Measurements from ENCODE around the gene PUS10. TPM values are rescaled to one million over a fixed set of nuclear protein-coding genes. Genes with fewer than 3 reads are reported as not detected.

PUS10 gene
- total and polyA plus RNA-seq, 4 donors = 3.3 to 5.6 (median 4.7) TPM

GRCh38 chr2:60972889-60973656, 45.0 kb downstream of the PUS10 start:
- H3K27ac ChIP-seq (ENCODE audit: low read depth in 1 of 2, low read length in 2 of 2) = no peak overlapping the region
- intact Hi-C loops (cut with DNase I) = no loop called here
- H3K9me3 ChIP-seq (ENCODE audit: control insufficient read depth, low read length) = no peaks in the 10 kb centered on the region
- no peaks in the 10 kb centered on the region for H3K27me3 ChIP-seq (ENCODE audit: control insufficient read depth in 1 of 2, insufficient read depth in 2 of 2, low read length in 1 of 2)
- no peaks in the 10 kb centered on the region for H3K36me3 ChIP-seq (ENCODE audit: control insufficient read depth in 1 of 2, insufficient read depth in 2 of 2, low read length in 1 of 2)
- WGBS, 2 donors = 95 to 96% methylated on average over 32 of the region's 32 CpGs
- no peak for DNase-seq
- no peaks in the 10 kb centered on the region for H3K4me1 ChIP-seq (ENCODE audit: control insufficient read depth in 1 of 2, insufficient read depth in 2 of 2, low read length in 2 of 2)
- ATAC-seq (ENCODE audit: low FRiP score) = no peak
- H3K4me3 ChIP-seq (ENCODE audit: low read length in 2 of 2) = no peak overlapping the region

- Histone ChIP-seq H3K4me3 (ENCODE audit: low read length in 2 of 2) (no peak overlapping the region), H3K9me3 (ENCODE audit: control insufficient read depth, low read length) (no peaks in the 10 kb centered on the region), H3K27ac (ENCODE audit: low read depth in 1 of 2, low read length in 2 of 2) (no peak overlapping the region), H3K27me3 (ENCODE audit: control insufficient read depth in 1 of 2, insufficient read depth in 2 of 2, low read length in 1 of 2) (no peaks in the 10 kb centered on the region), H3K4me1 (ENCODE audit: control insufficient read depth in 1 of 2, insufficient read depth in 2 of 2, low read length in 2 of 2) (no peaks in the 10 kb centered on the region), H3K36me3 (ENCODE audit: control insufficient read depth in 1 of 2, insufficient read depth in 2 of 2, low read length in 1 of 2) (peaks cover 0 to 3% of the 10 kb centered on the region in 2 donors)
- 73 to 74% methylated on average over 1 of the region's 1 CpG for WGBS, 2 donors
- DNase-seq (no peak), ATAC-seq (ENCODE audit: low FRiP score) (no peak)
- intact Hi-C loops (cut with DNase I) = no loop called here
Measured at GRCh38 chr2:60966507-60967405, 51.3 kb downstream of the PUS10 start.

- Histone ChIP-seq H3K27ac (ENCODE audit: low read depth in 1 of 2, low read length in 2 of 2) (no peak overlapping the region), H3K36me3 (ENCODE audit: control insufficient read depth in 1 of 2, insufficient read depth in 2 of 2, low read length in 1 of 2) (peaks cover 0 to 3% of the 10 kb centered on the region in 2 donors), H3K4me3 (ENCODE audit: low read length in 2 of 2) (no peak overlapping the region), H3K9me3 (ENCODE audit: control insufficient read depth, low read length) (no peaks in the 10 kb centered on the region), H3K4me1 (ENCODE audit: control insufficient read depth in 1 of 2, insufficient read depth in 2 of 2, low read length in 2 of 2) (no peaks in the 10 kb centered on the region), H3K27me3 (ENCODE audit: control insufficient read depth in 1 of 2, insufficient read depth in 2 of 2, low read length in 1 of 2) (no peaks in the 10 kb centered on the region)
- intact Hi-C loops (cut with DNase I) = no loop called here
- ATAC-seq (ENCODE audit: low FRiP score) (no peak), DNase-seq (no peak)
Measured at GRCh38 chr2:60965499-60965785, 52.6 kb downstream of the PUS10 start.

DNA sequence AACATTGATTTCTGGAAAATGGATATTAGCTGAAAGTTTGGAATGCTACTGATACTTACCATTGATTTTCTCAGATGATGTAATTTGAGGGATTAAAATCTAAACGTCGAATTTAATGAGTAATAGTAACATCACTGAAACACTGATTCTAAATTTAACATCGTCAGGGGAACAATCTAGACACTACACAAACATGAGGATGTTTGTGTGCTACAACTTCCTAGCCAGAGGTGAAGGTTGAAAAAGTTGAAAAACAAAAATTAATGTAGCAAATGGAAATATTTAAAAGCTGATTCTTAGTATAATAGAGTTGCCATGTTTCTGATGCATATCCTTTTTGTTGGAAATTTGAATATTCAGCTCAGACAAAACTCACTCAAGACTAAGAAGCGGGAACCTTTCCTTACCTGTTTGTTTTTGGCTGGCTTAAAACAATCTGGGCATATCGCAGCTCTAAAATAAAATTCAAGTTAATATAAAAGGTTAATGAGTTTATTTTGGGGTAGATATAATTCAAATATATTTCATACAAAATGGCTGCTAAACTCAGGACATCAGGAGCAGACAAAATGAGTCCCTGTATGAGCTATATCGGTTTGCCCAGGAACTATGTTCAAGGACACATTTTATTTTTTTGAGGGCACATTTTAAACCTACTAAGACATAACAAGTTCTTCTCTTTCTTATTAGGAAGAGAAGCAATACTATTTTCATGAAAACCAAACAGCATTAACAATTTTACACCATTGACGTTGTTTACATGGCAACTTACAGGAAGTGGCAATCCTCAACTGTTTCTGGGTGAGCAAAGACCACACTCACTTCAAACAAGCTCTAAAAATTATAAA, 53.2 kb downstream of the PUS10 start:
- Histone ChIP-seq H3K4me1 (ENCODE audit: control insufficient read depth in 1 of 2, insufficient read depth in 2 of 2, low read length in 2 of 2) (no peaks in the 10 kb centered on the region), H3K27me3 (ENCODE audit: control insufficient read depth in 1 of 2, insufficient read depth in 2 of 2, low read length in 1 of 2) (no peaks in the 10 kb centered on the region), H3K36me3 (ENCODE audit: control insufficient read depth in 1 of 2, insufficient read depth in 2 of 2, low read length in 1 of 2) (peaks cover 0 to 3% of the 10 kb centered on the region in 2 donors), H3K27ac (ENCODE audit: low read depth in 1 of 2, low read length in 2 of 2) (no peak overlapping the region), H3K4me3 (ENCODE audit: low read length in 2 of 2) (no peak overlapping the region), H3K9me3 (ENCODE audit: control insufficient read depth, low read length) (no peaks in the 10 kb centered on the region)
- intact Hi-C loops (cut with DNase I) = no loop called here
- ATAC-seq (ENCODE audit: low FRiP score) = no peak
- 77 to 81% methylated on average over 7 of the region's 7 CpGs for WGBS, 2 donors
- DNase-seq = no peak

DNA sequence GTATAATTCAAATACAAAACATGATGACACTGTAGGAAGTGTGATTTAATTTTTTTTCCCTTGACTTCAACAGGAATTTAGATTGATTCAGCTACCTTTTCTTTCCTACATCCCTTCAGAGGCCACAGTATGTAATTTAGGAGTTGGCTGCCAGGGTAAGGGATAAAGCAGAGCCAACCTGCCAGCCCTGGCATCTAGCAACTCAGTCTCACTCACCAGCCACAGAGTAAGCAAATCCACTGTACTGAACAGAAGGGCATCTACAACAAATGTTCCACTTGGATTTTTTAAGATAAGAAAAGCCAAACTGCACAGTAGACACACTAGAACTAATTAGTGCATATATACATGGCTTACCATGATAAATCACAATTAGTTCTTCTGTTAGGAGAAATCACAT, 54.9 kb downstream of the PUS10 start:
- Histone ChIP-seq H3K36me3 (ENCODE audit: control insufficient read depth in 1 of 2, insufficient read depth in 2 of 2, low read length in 1 of 2) (peaks cover 0 to 3% of the 10 kb centered on the region in 2 donors), H3K27ac (ENCODE audit: low read depth in 1 of 2, low read length in 2 of 2) (no peak overlapping the region), H3K9me3 (ENCODE audit: control insufficient read depth, low read length) (no peaks in the 10 kb centered on the region), H3K4me3 (ENCODE audit: low read length in 2 of 2) (no peak overlapping the region), H3K4me1 (ENCODE audit: control insufficient read depth in 1 of 2, insufficient read depth in 2 of 2, low read length in 2 of 2) (no peaks in the 10 kb centered on the region), H3K27me3 (ENCODE audit: control insufficient read depth in 1 of 2, insufficient read depth in 2 of 2, low read length in 1 of 2) (no peaks in the 10 kb centered on the region)
- ATAC-seq (ENCODE audit: low FRiP score) (no peak), DNase-seq (no peak)
- intact Hi-C loops (cut with DNase I) = no loop called here

- H3K27me3 ChIP-seq (ENCODE audit: control insufficient read depth in 1 of 2, insufficient read depth in 2 of 2, low read length in 1 of 2) = no peaks in the 10 kb centered on the region
- 86 to 90% methylated on average over 2 of the region's 2 CpGs for WGBS, 2 donors
- intact Hi-C loops (cut with DNase I) = no loop called here
- H3K4me1 ChIP-seq (ENCODE audit: control insufficient read depth in 1 of 2, insufficient read depth in 2 of 2, low read length in 2 of 2) = no peaks in the 10 kb centered on the region
- peaks cover 0 to 3% of the 10 kb centered on the region in 2 donors for H3K36me3 ChIP-seq (ENCODE audit: control insufficient read depth in 1 of 2, insufficient read depth in 2 of 2, low read length in 1 of 2)
- H3K27ac ChIP-seq (ENCODE audit: low read depth in 1 of 2, low read length in 2 of 2) = no peak overlapping the region
- H3K9me3 ChIP-seq (ENCODE audit: control insufficient read depth, low read length) = no peaks in the 10 kb centered on the region
- ATAC-seq (ENCODE audit: low FRiP score) (no peak), DNase-seq (no peak)
- no peak overlapping the region for H3K4me3 ChIP-seq (ENCODE audit: low read length in 2 of 2)
Measured at GRCh38 chr2:60962528-60962927, 55.5 kb downstream of the PUS10 start.

GRCh38 chr2:60961457-60961856, 56.6 kb downstream of the PUS10 start:
- no peaks in the 10 kb centered on the region for H3K27me3 ChIP-seq (ENCODE audit: control insufficient read depth in 1 of 2, insufficient read depth in 2 of 2, low read length in 1 of 2)
- no peak overlapping the region for H3K27ac ChIP-seq (ENCODE audit: low read depth in 1 of 2, low read length in 2 of 2)
- no peaks in the 10 kb centered on the region for H3K9me3 ChIP-seq (ENCODE audit: control insufficient read depth, low read length)
- H3K36me3 ChIP-seq (ENCODE audit: control insufficient read depth in 1 of 2, insufficient read depth in 2 of 2, low read length in 1 of 2) = peaks cover 0 to 3% of the 10 kb centered on the region in 2 donors
- H3K4me3 ChIP-seq (ENCODE audit: low read length in 2 of 2) = no peak overlapping the region
- ATAC-seq (ENCODE audit: low FRiP score) (no peak), DNase-seq (no peak)
- WGBS, 2 donors = 90% methylated on average over 4 of the region's 4 CpGs
- no peaks in the 10 kb centered on the region for H3K4me1 ChIP-seq (ENCODE audit: control insufficient read depth in 1 of 2, insufficient read depth in 2 of 2, low read length in 2 of 2)
- intact Hi-C loops (cut with DNase I) = no loop called here

GRCh38 chr2:60960706-60961105, 57.3 kb downstream of the PUS10 start:
- WGBS, 2 donors = 96 to 97% methylated on average over 1 of the region's 1 CpG
- intact Hi-C loops (cut with DNase I) = no loop called here
- no peak for DNase-seq
- Histone ChIP-seq H3K9me3 (ENCODE audit: control insufficient read depth, low read length) (no peaks in the 10 kb centered on the region), H3K27ac (ENCODE audit: low read depth in 1 of 2, low read length in 2 of 2) (no peak overlapping the region), H3K4me1 (ENCODE audit: control insufficient read depth in 1 of 2, insufficient read depth in 2 of 2, low read length in 2 of 2) (no peaks in the 10 kb centered on the region), H3K36me3 (ENCODE audit: control insufficient read depth in 1 of 2, insufficient read depth in 2 of 2, low read length in 1 of 2) (peaks cover 0 to 3% of the 10 kb centered on the region in 2 donors), H3K27me3 (ENCODE audit: control insufficient read depth in 1 of 2, insufficient read depth in 2 of 2, low read length in 1 of 2) (no peaks in the 10 kb centered on the region), H3K4me3 (ENCODE audit: low read length in 2 of 2) (no peak overlapping the region)
- no peak for ATAC-seq (ENCODE audit: low FRiP score)

Data from aorta (tissue), 5 donors.